ENCODE data around the gene MEF2B.

DNA sequence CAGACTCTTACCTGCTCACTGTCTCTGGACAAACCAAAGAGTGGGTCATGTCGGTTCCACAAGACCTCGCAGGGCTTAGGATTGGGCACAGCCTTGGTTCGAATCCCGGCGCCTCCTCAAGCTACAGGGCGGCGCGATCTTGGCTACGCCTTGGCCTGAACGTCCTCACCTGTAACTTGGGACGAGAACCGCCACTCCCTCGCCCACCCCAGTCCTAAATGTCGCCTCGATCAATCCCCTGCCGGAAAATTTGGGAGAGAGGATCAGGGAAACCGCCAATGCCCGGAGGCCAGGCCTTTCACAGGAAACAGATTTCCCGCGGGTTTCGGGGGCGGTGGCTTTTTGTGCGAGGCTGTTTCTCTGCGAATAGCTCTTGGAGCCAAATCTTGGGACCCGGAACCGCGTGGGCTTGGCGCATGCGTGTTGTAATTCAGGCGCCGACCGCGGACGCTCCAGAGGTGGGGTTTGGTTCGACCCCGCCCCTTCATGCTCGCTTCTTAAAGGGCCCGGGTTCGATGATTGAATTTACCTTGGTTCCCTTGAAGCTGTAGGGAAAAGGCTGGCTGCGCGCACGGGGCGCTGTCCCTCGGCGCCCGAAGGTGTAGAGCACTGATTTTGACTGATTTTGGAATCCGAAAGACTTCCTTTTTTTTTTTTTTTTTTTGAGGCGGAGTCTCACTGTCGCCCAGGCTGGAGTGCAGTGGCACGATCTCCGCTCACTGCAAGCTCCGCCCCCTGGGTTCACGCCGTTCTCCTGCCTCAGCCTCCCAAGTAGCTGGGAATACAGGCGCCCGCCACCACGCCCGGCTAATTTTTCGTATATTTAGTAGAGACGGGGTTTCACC lies 33.2 kb upstream of the MEF2B start, which contains the start of gene NR2C2AP:
- TF ChIP-seq, protein P1, sequence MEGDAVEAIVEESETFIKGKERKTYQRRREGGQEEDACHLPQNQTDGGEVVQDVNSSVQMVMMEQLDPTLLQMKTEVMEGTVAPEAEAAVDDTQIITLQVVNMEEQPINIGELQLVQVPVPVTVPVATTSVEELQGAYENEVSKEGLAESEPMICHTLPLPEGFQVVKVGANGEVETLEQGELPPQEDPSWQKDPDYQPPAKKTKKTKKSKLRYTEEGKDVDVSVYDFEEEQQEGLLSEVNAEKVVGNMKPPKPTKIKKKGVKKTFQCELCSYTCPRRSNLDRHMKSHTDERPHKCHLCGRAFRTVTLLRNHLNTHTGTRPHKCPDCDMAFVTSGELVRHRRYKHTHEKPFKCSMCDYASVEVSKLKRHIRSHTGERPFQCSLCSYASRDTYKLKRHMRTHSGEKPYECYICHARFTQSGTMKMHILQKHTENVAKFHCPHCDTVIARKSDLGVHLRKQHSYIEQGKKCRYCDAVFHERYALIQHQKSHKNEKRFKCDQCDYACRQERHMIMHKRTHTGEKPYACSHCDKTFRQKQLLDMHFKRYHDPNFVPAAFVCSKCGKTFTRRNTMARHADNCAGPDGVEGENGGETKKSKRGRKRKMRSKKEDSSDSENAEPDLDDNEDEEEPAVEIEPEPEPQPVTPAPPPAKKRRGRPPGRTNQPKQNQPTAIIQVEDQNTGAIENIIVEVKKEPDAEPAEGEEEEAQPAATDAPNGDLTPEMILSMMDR (IDR thresholded peaks at IDR 0.05; ENCODE audit: poor library complexity, severe bottlenecking): no peak
- TF ChIP-seq, protein P2, sequence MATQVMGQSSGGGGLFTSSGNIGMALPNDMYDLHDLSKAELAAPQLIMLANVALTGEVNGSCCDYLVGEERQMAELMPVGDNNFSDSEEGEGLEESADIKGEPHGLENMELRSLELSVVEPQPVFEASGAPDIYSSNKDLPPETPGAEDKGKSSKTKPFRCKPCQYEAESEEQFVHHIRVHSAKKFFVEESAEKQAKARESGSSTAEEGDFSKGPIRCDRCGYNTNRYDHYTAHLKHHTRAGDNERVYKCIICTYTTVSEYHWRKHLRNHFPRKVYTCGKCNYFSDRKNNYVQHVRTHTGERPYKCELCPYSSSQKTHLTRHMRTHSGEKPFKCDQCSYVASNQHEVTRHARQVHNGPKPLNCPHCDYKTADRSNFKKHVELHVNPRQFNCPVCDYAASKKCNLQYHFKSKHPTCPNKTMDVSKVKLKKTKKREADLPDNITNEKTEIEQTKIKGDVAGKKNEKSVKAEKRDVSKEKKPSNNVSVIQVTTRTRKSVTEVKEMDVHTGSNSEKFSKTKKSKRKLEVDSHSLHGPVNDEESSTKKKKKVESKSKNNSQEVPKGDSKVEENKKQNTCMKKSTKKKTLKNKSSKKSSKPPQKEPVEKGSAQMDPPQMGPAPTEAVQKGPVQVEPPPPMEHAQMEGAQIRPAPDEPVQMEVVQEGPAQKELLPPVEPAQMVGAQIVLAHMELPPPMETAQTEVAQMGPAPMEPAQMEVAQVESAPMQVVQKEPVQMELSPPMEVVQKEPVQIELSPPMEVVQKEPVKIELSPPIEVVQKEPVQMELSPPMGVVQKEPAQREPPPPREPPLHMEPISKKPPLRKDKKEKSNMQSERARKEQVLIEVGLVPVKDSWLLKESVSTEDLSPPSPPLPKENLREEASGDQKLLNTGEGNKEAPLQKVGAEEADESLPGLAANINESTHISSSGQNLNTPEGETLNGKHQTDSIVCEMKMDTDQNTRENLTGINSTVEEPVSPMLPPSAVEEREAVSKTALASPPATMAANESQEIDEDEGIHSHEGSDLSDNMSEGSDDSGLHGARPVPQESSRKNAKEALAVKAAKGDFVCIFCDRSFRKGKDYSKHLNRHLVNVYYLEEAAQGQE (IDR thresholded peaks at IDR 0.05; ENCODE audit: borderline replicate concordance): no peak
